Measurements from ENCODE around the gene CHERP.
"Not testable (repeated sequence)": the region's sequence is repeated elsewhere in the genome, so short reads cannot be mapped to it uniquely, and the experiment has no call there.

Gene CHERP

GRCh38 chr19:16514383-16515019, 27.7 kb downstream of the CHERP start:
- H3K27me3 ChIP-seq (ENCODE audit: low read depth, low read length) = no peaks in the 10 kb centered on the region
- H3K4me1 ChIP-seq (ENCODE audit: control insufficient read depth in 1 of 2, insufficient read depth in 2 of 2, low read length in 2 of 2) = peaks cover 0 to 5% of the 10 kb centered on the region in 2 donors
- no peaks in the 10 kb centered on the region for H3K9me3 ChIP-seq (ENCODE audit: control insufficient read depth in 1 of 2, low read length in 2 of 2)
- H3K27ac ChIP-seq (ENCODE audit: low read length) = no peak overlapping the region
- H3K4me3 ChIP-seq (ENCODE audit: low read depth in 1 of 2, low read length in 2 of 2) = no peak overlapping the region
- peaks cover 24 to 67% of the 10 kb centered on the region in 2 donors for H3K36me3 ChIP-seq (ENCODE audit: control insufficient read depth in 1 of 2, insufficient read depth in 2 of 2, low read length in 2 of 2)

- not testable (repeated sequence) for H3K4me3 ChIP-seq (ENCODE audit: low read depth in 1 of 2, low read length in 2 of 2); H3K27ac ChIP-seq (ENCODE audit: low read length)
- H3K36me3 ChIP-seq (ENCODE audit: control insufficient read depth in 1 of 2, insufficient read depth in 2 of 2, low read length in 2 of 2) = peaks cover 11 to 52% of the 10 kb centered on the region in 2 donors
Observed at GRCh38 chr19:16512611-16513010, 29.6 kb downstream of the CHERP start.

GRCh38 chr19:16509141-16510061, 32.8 kb downstream of the CHERP start:
- Histone ChIP-seq H3K9me3 (ENCODE audit: control insufficient read depth in 1 of 2, low read length in 2 of 2) (no peaks in the 10 kb centered on the region), H3K27me3 (ENCODE audit: low read depth, low read length) (no peaks in the 10 kb centered on the region), H3K4me1 (ENCODE audit: control insufficient read depth in 1 of 2, insufficient read depth in 2 of 2, low read length in 2 of 2) (peaks cover 0 to 5% of the 10 kb centered on the region in 2 donors), H3K4me3 (ENCODE audit: low read depth in 1 of 2, low read length in 2 of 2) (no peak overlapping the region), H3K27ac (ENCODE audit: low read length) (no peak overlapping the region), H3K36me3 (ENCODE audit: control insufficient read depth in 1 of 2, insufficient read depth in 2 of 2, low read length in 2 of 2) (peaks cover 0 to 28% of the 10 kb centered on the region in 2 donors)

More at GRCh38 chr19:16512611-16513010, 29.6 kb downstream of the CHERP start:
- H3K27me3 ChIP-seq (ENCODE audit: low read depth, low read length); H3K9me3 ChIP-seq (ENCODE audit: control insufficient read depth in 1 of 2, low read length in 2 of 2); H3K4me1 ChIP-seq (ENCODE audit: control insufficient read depth in 1 of 2, insufficient read depth in 2 of 2, low read length in 2 of 2): not testable (repeated sequence)

GRCh38 chr19:16508546-16508945, 33.7 kb downstream of the CHERP start:
- Histone ChIP-seq H3K4me3 (ENCODE audit: low read depth in 1 of 2, low read length in 2 of 2) (no peak overlapping the region), H3K27me3 (ENCODE audit: low read depth, low read length) (no peaks in the 10 kb centered on the region), H3K4me1 (ENCODE audit: control insufficient read depth in 1 of 2, insufficient read depth in 2 of 2, low read length in 2 of 2) (peaks cover 0 to 5% of the 10 kb centered on the region in 2 donors), H3K27ac (ENCODE audit: low read length) (no peak overlapping the region), H3K36me3 (ENCODE audit: control insufficient read depth in 1 of 2, insufficient read depth in 2 of 2, low read length in 2 of 2) (peaks cover 0 to 35% of the 10 kb centered on the region in 2 donors), H3K9me3 (ENCODE audit: control insufficient read depth in 1 of 2, low read length in 2 of 2) (no peaks in the 10 kb centered on the region)

GRCh38 chr19:16506961-16507360, 35.3 kb downstream of the CHERP start:
- no peak overlapping the region for H3K4me3 ChIP-seq (ENCODE audit: low read depth in 1 of 2, low read length in 2 of 2)
- no peak overlapping the region for H3K27ac ChIP-seq (ENCODE audit: low read length)
- H3K27me3 ChIP-seq (ENCODE audit: low read depth, low read length) = no peaks in the 10 kb centered on the region
- peaks cover 4 to 37% of the 10 kb centered on the region in 2 donors for H3K36me3 ChIP-seq (ENCODE audit: control insufficient read depth in 1 of 2, insufficient read depth in 2 of 2, low read length in 2 of 2)
- no peaks in the 10 kb centered on the region for H3K9me3 ChIP-seq (ENCODE audit: control insufficient read depth in 1 of 2, low read length in 2 of 2)
- peaks cover 0 to 5% of the 10 kb centered on the region in 2 donors for H3K4me1 ChIP-seq (ENCODE audit: control insufficient read depth in 1 of 2, insufficient read depth in 2 of 2, low read length in 2 of 2)

- not testable (repeated sequence) for H3K4me3 ChIP-seq (ENCODE audit: low read depth in 1 of 2, low read length in 2 of 2); H3K27ac ChIP-seq (ENCODE audit: low read length); H3K27me3 ChIP-seq (ENCODE audit: low read depth, low read length); H3K4me1 ChIP-seq (ENCODE audit: control insufficient read depth in 1 of 2, insufficient read depth in 2 of 2, low read length in 2 of 2); H3K9me3 ChIP-seq (ENCODE audit: control insufficient read depth in 1 of 2, low read length in 2 of 2)
- peaks cover 4 to 39% of the 10 kb centered on the region in 2 donors for H3K36me3 ChIP-seq (ENCODE audit: control insufficient read depth in 1 of 2, insufficient read depth in 2 of 2, low read length in 2 of 2)
Observed at GRCh38 chr19:16506161-16506560, 36.1 kb downstream of the CHERP start.

- no peak overlapping the region for H3K27ac ChIP-seq (ENCODE audit: low read length)
- H3K36me3 ChIP-seq (ENCODE audit: control insufficient read depth in 1 of 2, insufficient read depth in 2 of 2, low read length in 2 of 2) = peaks cover 4 to 30% of the 10 kb centered on the region in 2 donors
- H3K4me1 ChIP-seq (ENCODE audit: control insufficient read depth in 1 of 2, insufficient read depth in 2 of 2, low read length in 2 of 2) = no peaks in the 10 kb centered on the region
- no peaks in the 10 kb centered on the region for H3K27me3 ChIP-seq (ENCODE audit: low read depth, low read length)
- H3K4me3 ChIP-seq (ENCODE audit: low read depth in 1 of 2, low read length in 2 of 2) = no peak overlapping the region
- no peaks in the 10 kb centered on the region for H3K9me3 ChIP-seq (ENCODE audit: control insufficient read depth in 1 of 2, low read length in 2 of 2)
Observed at GRCh38 chr19:16504271-16504670, 38.0 kb downstream of the CHERP start.

- peaks cover 3 to 14% of the 10 kb centered on the region in 2 donors for H3K4me1 ChIP-seq (ENCODE audit: control insufficient read depth in 1 of 2, insufficient read depth in 2 of 2, low read length in 2 of 2)
- H3K9me3 ChIP-seq (ENCODE audit: control insufficient read depth in 1 of 2, low read length in 2 of 2) = no peaks in the 10 kb centered on the region
- peaks cover 0 to 14% of the 10 kb centered on the region in 2 donors for H3K36me3 ChIP-seq (ENCODE audit: control insufficient read depth in 1 of 2, insufficient read depth in 2 of 2, low read length in 2 of 2)
- H3K27ac ChIP-seq (ENCODE audit: low read length) = no peak overlapping the region
- no peaks in the 10 kb centered on the region for H3K27me3 ChIP-seq (ENCODE audit: low read depth, low read length)
- H3K4me3 ChIP-seq (ENCODE audit: low read depth in 1 of 2, low read length in 2 of 2) = no peak overlapping the region
Observed at GRCh38 chr19:16497837-16498236, 44.4 kb downstream of the CHERP start.

GRCh38 chr19:16497042-16497441, 45.2 kb downstream of the CHERP start:
- peak overlapping the region in 1 of 2 donors; percentile 86 for H3K4me3 ChIP-seq (ENCODE audit: low read depth in 1 of 2, low read length in 2 of 2)
- peaks cover 0 to 9% of the 10 kb centered on the region in 2 donors for H3K36me3 ChIP-seq (ENCODE audit: control insufficient read depth in 1 of 2, insufficient read depth in 2 of 2, low read length in 2 of 2)
- no peaks in the 10 kb centered on the region for H3K9me3 ChIP-seq (ENCODE audit: control insufficient read depth in 1 of 2, low read length in 2 of 2)
- no peak overlapping the region for H3K27ac ChIP-seq (ENCODE audit: low read length)
- H3K27me3 ChIP-seq (ENCODE audit: low read depth, low read length) = no peaks in the 10 kb centered on the region
- peaks cover 3 to 14% of the 10 kb centered on the region in 2 donors for H3K4me1 ChIP-seq (ENCODE audit: control insufficient read depth in 1 of 2, insufficient read depth in 2 of 2, low read length in 2 of 2)

GRCh38 chr19:16496613-16496983, 45.6 kb downstream of the CHERP start:
- Histone ChIP-seq H3K4me3 (ENCODE audit: low read depth in 1 of 2, low read length in 2 of 2) (peak overlapping the region; percentile 80 to 86), H3K27me3 (ENCODE audit: low read depth, low read length) (no peaks in the 10 kb centered on the region), H3K36me3 (ENCODE audit: control insufficient read depth in 1 of 2, insufficient read depth in 2 of 2, low read length in 2 of 2) (peaks cover 0 to 9% of the 10 kb centered on the region in 2 donors), H3K4me1 (ENCODE audit: control insufficient read depth in 1 of 2, insufficient read depth in 2 of 2, low read length in 2 of 2) (peaks cover 3 to 14% of the 10 kb centered on the region in 2 donors), H3K9me3 (ENCODE audit: control insufficient read depth in 1 of 2, low read length in 2 of 2) (no peaks in the 10 kb centered on the region), H3K27ac (ENCODE audit: low read length) (peak overlapping the region; percentile 60)

- Histone ChIP-seq H3K27me3 (ENCODE audit: low read depth, low read length) (no peaks in the 10 kb centered on the region), H3K4me1 (ENCODE audit: control insufficient read depth in 1 of 2, insufficient read depth in 2 of 2, low read length in 2 of 2) (peaks cover 3 to 14% of the 10 kb centered on the region in 2 donors), H3K27ac (ENCODE audit: low read length) (peak within 1 kb of the TSS; percentile 60), H3K36me3 (ENCODE audit: control insufficient read depth in 1 of 2, insufficient read depth in 2 of 2, low read length in 2 of 2) (peaks cover 0 to 7% of the 10 kb centered on the region in 2 donors), H3K4me3 (ENCODE audit: low read depth in 1 of 2, low read length in 2 of 2) (peak within 1 kb of the TSS; percentile 80 to 86), H3K9me3 (ENCODE audit: control insufficient read depth in 1 of 2, low read length in 2 of 2) (no peaks in the 10 kb centered on the region)
Observed at GRCh38 chr19:16495982-16496612, 46.1 kb downstream of the CHERP start, which contains the start of the genes C19orf44 and CALR3. Gene C19orf44 (plus strand): TSS chr19:16496394. CDS start chr19:16500793, 4,399 bp downstream. Gene CALR3 (minus strand): TSS chr19:16496167. CDS start chr19:16496129, 38 bp downstream.

Measured in muscle layer of duodenum (tissue), 2 donors.